HepG2 (cell line): ENCODE data around the gene CTCF. TPM values are rescaled to one million over a fixed set of nuclear protein-coding genes. Genes with fewer than 3 reads are reported as not detected.

Experiments
- CHD2 ChIP-seq: IDR thresholded peaks from 2 replicates; pipeline ENCODE4 v1.6.1; 2011; ENCODE audit warnings: low read depth, low read length, improper control_type of control experiment
- ERF ChIP-seq: IDR thresholded peaks from 2 replicates; pipeline ENCODE4 v1.6.1; 2018; ENCODE audit warnings: missing biosample characterization, missing genetic modification reagents
- ETV6 ChIP-seq: sonication (generic); formaldehyde crosslinking; conservative IDR thresholded peaks from 2 replicates; pipeline ENCODE4 v1.4.0; 2020; ENCODE audit warnings: missing genetic modification reagents
- GTF3A ChIP-seq: sonication (generic); formaldehyde crosslinking; conservative IDR thresholded peaks from 2 replicates; pipeline ENCODE4 v1.4.0; 2020; ENCODE audit warnings: mild to moderate bottlenecking, missing genetic modification reagents
- HIVEP1 ChIP-seq: sonication (generic); formaldehyde crosslinking; IDR thresholded peaks from 2 replicates; pipeline ENCODE4 v1.4.0; 2020; ENCODE audit warnings: mild to moderate bottlenecking, missing genetic modification reagents
- KLF16 ChIP-seq, 2 experiments: sonication (generic) in 1 of 2; formaldehyde crosslinking in 1 of 2; IDR thresholded peaks; 2 replicates each; pipeline versions ENCODE4 v1.6.1 to v1.8.0; 2016 to 2023; ENCODE audit warnings: missing genetic modification reagents in 2 of 2, missing compliant biosample characterization in 1 of 2
- PBX2 ChIP-seq: IDR thresholded peaks from 2 replicates; pipeline ENCODE4 v1.6.1; 2016; ENCODE audit warnings: control low read depth
- REPIN1 ChIP-seq: sonication (generic); formaldehyde crosslinking; IDR thresholded peaks from 2 replicates; pipeline ENCODE4 v1.8.0; 2022; ENCODE audit warnings: missing genetic modification reagents, low read depth, mild to moderate bottlenecking, borderline replicate concordance
- TOPORS ChIP-seq: sonication (generic); formaldehyde crosslinking; IDR thresholded peaks from 2 replicates; pipeline ENCODE4 v1.8.0; 2023; ENCODE audit warnings: mild to moderate bottlenecking, missing genetic modification reagents
- ZBED4 ChIP-seq: sonication (generic); formaldehyde crosslinking; IDR thresholded peaks from 2 replicates; pipeline ENCODE4 v1.4.0; 2020; ENCODE audit warnings: missing genetic modification reagents, borderline replicate concordance
- ZHX1 ChIP-seq: sonication (generic); formaldehyde crosslinking; IDR thresholded peaks from 2 replicates; pipeline ENCODE4 v1.8.1; 2022; ENCODE audit warnings: low read depth, mild to moderate bottlenecking, missing genetic modification reagents
- ZNF280D ChIP-seq: sonication (generic); formaldehyde crosslinking; IDR thresholded peaks from 2 replicates; pipeline ENCODE4 v1.5.1; 2020; ENCODE audit warnings: mild to moderate bottlenecking, missing genetic modification reagents
- ZNF383 ChIP-seq: sonication (generic); formaldehyde crosslinking; IDR thresholded peaks from 2 replicates; pipeline ENCODE4 v1.4.0; 2020; ENCODE audit warnings: missing genetic modification reagents, mild to moderate bottlenecking, borderline replicate concordance
- ZNF574 ChIP-seq: sonication (generic); formaldehyde crosslinking; IDR thresholded peaks from 2 replicates; pipeline ENCODE4 v1.4.0; 2020; ENCODE audit warnings: missing genetic modification reagents
- polyA plus RNA-seq, 8 experiments: library from polyadenylated mRNA; depleted of rRNA in 3 of 8; stranded (reverse) in 7 of 8; unstranded in 1 of 8; fragments of >200 nt; fragmentation: Illumina TruSeq in 4 of 8; extraction: Trizol in 4 of 8; gene quantifications; 2 replicates each; pipeline versions ENCODE4 v1.2.1 to v1.2.3, GENCODE V29; 2011 to 2016; ENCODE audit warnings: low read depth in 4 of 8, missing spikeins in 1 of 8, mixed read lengths in 1 of 8; ENCODE audit not compliant: insufficient read depth in 1 of 8
- total RNA-seq, 5 experiments: library from RNA; depleted of rRNA; stranded (reverse); fragments of >200 nt; fragmentation: Illumina TruSeq; extraction: Trizol; gene quantifications; 2 replicates each; pipeline ENCODE4 v1.2.3, GENCODE V29; 2016; ENCODE audit warnings: low read depth in 1 of 5

Gene CTCF
- total and polyA plus RNA-seq, 2 of the 13 experiments (the other 11 are each of a cell fraction or from before 2014, with no cell fraction given): 19.5 to 37.5 TPM

GRCh38 chr16:67667817-67668494 is 105.6 kb downstream of the CTCF start (continued):
- TF ChIP-seq ZHX1 (peak; percentile 56; the same call in 1 of the 2 replicates), ERF (peak; percentile 94), CHD2 (peak; percentile 10; the same call in 1 of the 2 replicates), ZBED4 (no peak; the same call in 1 of the 2 replicates), ZNF574 (CRISPR knock-in tag) (peak; percentile 85), ETV6 (0 out of 2 replicates have a peak, but pooled peaks have one; percentile 11), PBX2 (CRISPR knock-in tag) (peak; percentile 82), TOPORS (peak; percentile 17; the same call in 1 of the 2 replicates), ZNF280D (CRISPR knock-in tag) (peak; percentile 92), KLF16 (CRISPR knock-in tag; IDR thresholded peaks at IDR 0.05) (peak in 1 of 2 experiments; percentile 52; a peak in 1 of 4 replicates), REPIN1 (CRISPR knock-in tag) (peak; percentile 86; the same call in 1 of the 2 replicates), GTF3A (CRISPR knock-in tag) (0 out of 2 replicates have a peak, but pooled peaks have one; percentile 83), ZNF383 (CRISPR knock-in tag) (peak; percentile 74), HIVEP1 (CRISPR knock-in tag) (no peak; the same call in 1 of the 2 replicates)
